HG02571 (cell line): ENCODE results near the gene STPG2.

Experiments used
- ATAC-seq: cut with Tn5 transposase; IDR thresholded peaks from one replicate; pipeline ENCODE4 v1.9.1; 2021; ENCODE audit warnings: mild to moderate bottlenecking, moderate library complexity; ENCODE audit not compliant: unreplicated experiment

STPG2 gene

GRCh38 chr4:98094118-98094517 is 49.2 kb downstream of the STPG2 start:
- no peak for ATAC-seq

GRCh38 chr4:98093662-98094061 is 49.6 kb downstream of the STPG2 start:
- ATAC-seq = no peak

- no peak for ATAC-seq
Measured at GRCh38 chr4:98092833-98093439, 50.3 kb downstream of the STPG2 start.

GRCh38 chr4:98081936-98082335 is 61.3 kb downstream of the STPG2 start:
- no peak for ATAC-seq

- no peak for ATAC-seq
Measured at GRCh38 chr4:98068495-98068894, 74.8 kb downstream of the STPG2 start.

- no peak for ATAC-seq
Measured at GRCh38 chr4:98055800-98056501, 87.3 kb downstream of the STPG2 start.

- no peak for ATAC-seq
Measured at GRCh38 chr4:98046665-98047064, 96.6 kb downstream of the STPG2 start.

GRCh38 chr4:98030059-98030458 is 113.2 kb downstream of the STPG2 start:
- ATAC-seq = no peak

GRCh38 chr4:98027827-98028226 is 115.4 kb downstream of the STPG2 start:
- no peak for ATAC-seq

- no peak for ATAC-seq
Measured at GRCh38 chr4:98026362-98026761, 116.9 kb downstream of the STPG2 start.

GRCh38 chr4:98006814-98007412 is 136.4 kb downstream of the STPG2 start:
- ATAC-seq = no peak

GRCh38 chr4:98006060-98006459 is 137.2 kb downstream of the STPG2 start:
- ATAC-seq = no peak

- ATAC-seq = no peak
Measured at GRCh38 chr4:98000940-98001339, 142.3 kb downstream of the STPG2 start.

GRCh38 chr4:97998203-97998602 is 145.1 kb downstream of the STPG2 start:
- no peak for ATAC-seq

GRCh38 chr4:97994765-97995465 is 148.4 kb downstream of the STPG2 start:
- no peak for ATAC-seq

- ATAC-seq = no peak
Measured at GRCh38 chr4:97990409-97990808, 152.9 kb downstream of the STPG2 start.

GRCh38 chr4:97987019-97987648 is 156.1 kb downstream of the STPG2 start:
- no peak for ATAC-seq

- ATAC-seq = no peak
Measured at GRCh38 chr4:97984545-97985131, 158.6 kb downstream of the STPG2 start.

GRCh38 chr4:97978791-97979488 is 164.3 kb downstream of the STPG2 start:
- ATAC-seq = no peak
